Esophagus muscularis mucosa (tissue), 4 donors: ENCODE results near the gene CCDC188.

Source experiments
- CTCF ChIP-seq, 3 experiments: fragments of 200-600 bp in 2 of 3; fragments of 450-650 bp in 1 of 3; sonication (generic) in 2 of 3; IDR thresholded peaks; one replicate each; pipeline ENCODE4 v1.5.1; 2017 to 2019; ENCODE audit warnings: antibody characterized with exemption in 3 of 3, mild to moderate bottlenecking in 2 of 3, moderate library complexity in 1 of 3
- EP300 ChIP-seq: sonication (generic); formaldehyde crosslinking; IDR thresholded peaks from one replicate; pipeline ENCODE4 v1.6.1; 2017; ENCODE audit warnings: antibody characterized with exemption
- POLR2A ChIP-seq: fragments of 450-650 bp; IDR thresholded peaks from one replicate; pipeline ENCODE4 v1.6.1; 2017; ENCODE audit warnings: antibody characterized with exemption, moderate library complexity, mild to moderate bottlenecking, low read depth
- POLR2AphosphoS5 ChIP-seq, 2 donors: sonication (generic); formaldehyde crosslinking; IDR thresholded peaks; one replicate each; pipeline ENCODE4 v1.6.1; 2017; ENCODE audit warnings: antibody characterized with exemption in 2 of 2

- TF ChIP-seq POLR2AphosphoS5 (IDR thresholded peaks at IDR 0.05) (no peak), CTCF (IDR thresholded peaks at IDR 0.05) (no peak), POLR2A (no peak), EP300 (no peak)
Measured at GRCh38 chr22:20121856-20122415, 28.9 kb downstream of the CCDC188 start.
